HEK293 (cell line): ENCODE data around the gene DYNC1LI1.

Experiments used
- BCL11B ChIP-seq: fragments of 450-650 bp; formaldehyde crosslinking; IDR thresholded peaks from 2 replicates; pipeline ENCODE4 v1.5.1; 2016; ENCODE audit warnings: low read depth, missing biosample characterization, missing genetic modification characterization
- FEZF1 ChIP-seq: fragments of 450-650 bp; formaldehyde crosslinking; IDR thresholded peaks from 2 replicates; pipeline ENCODE4 v1.5.1; 2016; ENCODE audit warnings: missing biosample characterization, missing genetic modification characterization
- IKZF3 ChIP-seq: fragments of 450-650 bp; IDR thresholded peaks from 2 replicates; pipeline ENCODE4 v1.5.0; 2018; ENCODE audit warnings: missing biosample characterization, mild to moderate bottlenecking, missing genetic modification characterization, moderate library complexity
- MYNN ChIP-seq: fragments of 450-650 bp; formaldehyde crosslinking; IDR thresholded peaks from 2 replicates; pipeline ENCODE4 v1.5.1; 2016; ENCODE audit warnings: missing biosample characterization, missing genetic modification characterization, borderline replicate concordance
- YY2 ChIP-seq: fragments of 450-650 bp; formaldehyde crosslinking; IDR thresholded peaks from 2 replicates; pipeline ENCODE4 v1.5.1; 2016; ENCODE audit warnings: missing biosample characterization, missing genetic modification characterization
- ZBTB1 ChIP-seq: fragments of 450-650 bp; formaldehyde crosslinking; IDR thresholded peaks from 2 replicates; pipeline ENCODE4 v1.5.1; 2016; ENCODE audit warnings: missing biosample characterization, missing genetic modification characterization
- ZBTB21 ChIP-seq: fragments of 450-650 bp; formaldehyde crosslinking; IDR thresholded peaks from 2 replicates; pipeline ENCODE4 v1.5.1; 2017; ENCODE audit warnings: missing biosample characterization, missing genetic modification characterization
- ZBTB8A ChIP-seq: fragments of 450-650 bp; formaldehyde crosslinking; IDR thresholded peaks from 2 replicates; pipeline ENCODE4 v1.5.1; 2016; ENCODE audit warnings: missing biosample characterization, missing genetic modification characterization
- ZFP41 ChIP-seq: fragments of 450-650 bp; formaldehyde crosslinking; IDR thresholded peaks from 2 replicates; pipeline ENCODE4 v1.5.1; 2016; ENCODE audit warnings: missing biosample characterization, missing genetic modification characterization, borderline replicate concordance
- ZNF10 ChIP-seq: fragments of 450-650 bp; formaldehyde crosslinking; IDR thresholded peaks from 2 replicates; pipeline ENCODE4 v1.5.1; 2017; ENCODE audit warnings: missing biosample characterization, missing genetic modification characterization
- ZNF155 ChIP-seq: fragments of 450-650 bp; formaldehyde crosslinking; IDR thresholded peaks from 2 replicates; pipeline ENCODE4 v1.5.1; 2016; ENCODE audit warnings: missing biosample characterization, missing genetic modification characterization
- ZNF266 ChIP-seq: fragments of 450-650 bp; formaldehyde crosslinking; IDR thresholded peaks from 2 replicates; pipeline ENCODE4 v1.5.1; 2016; ENCODE audit warnings: missing biosample characterization, missing genetic modification characterization, low read depth
- ZNF311 ChIP-seq: fragments of 450-650 bp; formaldehyde crosslinking; IDR thresholded peaks from 2 replicates; pipeline ENCODE4 v1.5.1; 2017; ENCODE audit warnings: missing biosample characterization, missing genetic modification characterization, borderline replicate concordance
- ZNF341 ChIP-seq: fragments of 450-650 bp; formaldehyde crosslinking; IDR thresholded peaks from 2 replicates; pipeline ENCODE4; 2016; ENCODE audit warnings: low read depth, missing biosample characterization, missing genetic modification characterization
- ZNF404 ChIP-seq: fragments of 450-650 bp; formaldehyde crosslinking; IDR thresholded peaks from 2 replicates; pipeline ENCODE4 v1.5.1; 2017; ENCODE audit warnings: missing biosample characterization, missing genetic modification characterization
- ZNF473 ChIP-seq: fragments of 450-650 bp; formaldehyde crosslinking; IDR thresholded peaks from 2 replicates; pipeline ENCODE4 v1.5.1; 2017; ENCODE audit warnings: missing biosample characterization, missing genetic modification characterization
- ZNF561 ChIP-seq: fragments of 450-650 bp; IDR thresholded peaks from 2 replicates; pipeline ENCODE4 v1.5.1; 2018; ENCODE audit warnings: missing biosample characterization, missing genetic modification characterization, borderline replicate concordance
- ZNF623 ChIP-seq: fragments of 450-650 bp; formaldehyde crosslinking; IDR thresholded peaks from 2 replicates; pipeline ENCODE4 v1.5.1; 2016; ENCODE audit warnings: missing biosample characterization, missing genetic modification characterization
- ZNF660 ChIP-seq: fragments of 450-650 bp; IDR thresholded peaks from 2 replicates; pipeline ENCODE4 v1.5.1; 2018; ENCODE audit warnings: missing biosample characterization, mild to moderate bottlenecking, missing genetic modification characterization
- ZNF837 ChIP-seq: fragments of 450-650 bp; formaldehyde crosslinking; IDR thresholded peaks from 2 replicates; pipeline ENCODE4 v1.5.1; 2016; ENCODE audit warnings: missing biosample characterization, missing genetic modification characterization
- ZSCAN16 ChIP-seq: fragments of 450-650 bp; formaldehyde crosslinking; IDR thresholded peaks from 2 replicates; pipeline ENCODE4 v1.5.1; 2016; ENCODE audit warnings: missing biosample characterization, missing genetic modification characterization
- TF ChIP-seq, protein P1 (sequence below): fragments of 450-650 bp; formaldehyde crosslinking; IDR thresholded peaks from 2 replicates; pipeline ENCODE4 v1.5.1; 2016; ENCODE audit warnings: missing biosample characterization, missing genetic modification characterization
- TF ChIP-seq, protein P2 (sequence below): fragments of 450-650 bp; formaldehyde crosslinking; IDR thresholded peaks from 2 replicates; pipeline ENCODE4 v1.5.1; 2017; ENCODE audit warnings: missing biosample characterization, missing genetic modification characterization
- TF ChIP-seq, protein P3 (sequence below): fragments of 450-650 bp; formaldehyde crosslinking; IDR thresholded peaks from 2 replicates; pipeline ENCODE4 v1.5.1; 2016; ENCODE audit warnings: missing biosample characterization, missing genetic modification characterization
- TF ChIP-seq, protein P4 (sequence below): fragments of 450-650 bp; formaldehyde crosslinking; IDR thresholded peaks from 2 replicates; pipeline ENCODE4; 2016; ENCODE audit warnings: missing biosample characterization, missing genetic modification characterization
- TF ChIP-seq, protein P5 (sequence below): fragments of 450-650 bp; formaldehyde crosslinking; IDR thresholded peaks from 2 replicates; pipeline ENCODE4 v1.5.1; 2016; ENCODE audit warnings: missing biosample characterization, missing genetic modification characterization, borderline replicate concordance
- TF ChIP-seq, protein P6 (sequence below): fragments of 450-650 bp; formaldehyde crosslinking; IDR thresholded peaks from 2 replicates; pipeline ENCODE4 v1.5.1; 2017; ENCODE audit warnings: missing biosample characterization, mild to moderate bottlenecking, missing genetic modification characterization, moderate library complexity

DYNC1LI1 gene

DNA sequence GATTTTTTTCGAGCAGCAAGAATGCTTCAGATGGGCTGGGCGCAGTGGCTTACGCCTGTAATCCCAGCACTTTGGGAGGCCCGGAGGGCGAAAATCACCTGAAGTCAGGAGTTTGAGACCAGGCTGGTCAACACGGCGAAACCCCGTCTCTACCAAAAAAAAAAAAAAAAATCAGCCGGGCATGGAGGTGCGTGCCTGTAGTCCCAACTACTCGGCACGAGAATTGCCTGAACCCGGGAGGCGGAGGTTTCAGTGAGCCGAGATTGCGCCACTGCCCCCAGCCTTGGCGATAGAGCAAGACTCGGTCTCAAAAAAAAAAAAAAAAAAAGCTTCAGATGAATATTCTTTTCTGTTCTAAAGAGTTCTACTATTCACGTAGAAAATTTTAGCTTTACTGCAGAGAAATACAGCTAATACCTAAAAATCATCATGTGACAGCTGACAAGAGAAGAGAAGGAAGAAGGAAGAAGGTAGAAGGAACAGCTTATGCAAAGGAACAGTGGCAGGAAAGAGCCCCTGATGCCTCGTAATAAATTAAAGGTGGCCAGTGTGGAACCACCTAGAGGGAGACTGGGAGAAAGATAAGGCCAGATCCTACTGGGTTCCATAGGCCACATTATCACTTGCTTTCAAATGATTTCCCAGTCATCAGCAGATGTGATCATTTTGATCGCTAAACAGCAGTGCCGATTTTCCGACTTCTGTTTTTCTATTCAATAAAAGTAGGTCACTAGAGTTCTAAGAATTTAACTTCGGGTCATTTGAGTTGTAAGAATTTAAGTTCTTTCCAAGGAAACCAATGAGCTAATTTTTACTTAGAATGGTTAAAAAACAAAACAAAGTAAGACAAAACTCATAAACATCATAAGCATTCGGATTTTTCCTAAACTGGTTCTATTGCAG lies 69.5 kb downstream of the DYNC1LI1 start (continued):
- TF ChIP-seq BCL11B (tag by site-specific recombination) (no peak), ZNF473 (no peak), ZNF341 (tag by site-specific recombination) (peak; percentile 83), ZNF623 (peak; percentile 93), ZNF155 (tag by site-specific recombination) (no peak), ZFP41 (no peak), ZNF404 (tag by site-specific recombination) (no peak), MYNN (no peak), ZSCAN16 (tag by site-specific recombination) (no peak), ZNF561 (tag by site-specific recombination) (no peak), ZBTB21 (tag by site-specific recombination) (no peak), ZNF837 (tag by site-specific recombination) (no peak), YY2 (tag by site-specific recombination) (no peak), IKZF3 (0 out of 2 replicates have a peak, but pooled peaks have one; percentile 34), ZBTB1 (tag by site-specific recombination) (no peak), ZNF266 (tag by site-specific recombination) (no peak), ZNF311 (tag by site-specific recombination) (no peak), ZBTB8A (tag by site-specific recombination) (0 out of 2 replicates have a peak, but pooled peaks have one; percentile 8), ZNF660 (tag by site-specific recombination) (no peak), ZNF10 (no peak), FEZF1 (tag by site-specific recombination) (no peak)
- TF ChIP-seq, protein P1, sequence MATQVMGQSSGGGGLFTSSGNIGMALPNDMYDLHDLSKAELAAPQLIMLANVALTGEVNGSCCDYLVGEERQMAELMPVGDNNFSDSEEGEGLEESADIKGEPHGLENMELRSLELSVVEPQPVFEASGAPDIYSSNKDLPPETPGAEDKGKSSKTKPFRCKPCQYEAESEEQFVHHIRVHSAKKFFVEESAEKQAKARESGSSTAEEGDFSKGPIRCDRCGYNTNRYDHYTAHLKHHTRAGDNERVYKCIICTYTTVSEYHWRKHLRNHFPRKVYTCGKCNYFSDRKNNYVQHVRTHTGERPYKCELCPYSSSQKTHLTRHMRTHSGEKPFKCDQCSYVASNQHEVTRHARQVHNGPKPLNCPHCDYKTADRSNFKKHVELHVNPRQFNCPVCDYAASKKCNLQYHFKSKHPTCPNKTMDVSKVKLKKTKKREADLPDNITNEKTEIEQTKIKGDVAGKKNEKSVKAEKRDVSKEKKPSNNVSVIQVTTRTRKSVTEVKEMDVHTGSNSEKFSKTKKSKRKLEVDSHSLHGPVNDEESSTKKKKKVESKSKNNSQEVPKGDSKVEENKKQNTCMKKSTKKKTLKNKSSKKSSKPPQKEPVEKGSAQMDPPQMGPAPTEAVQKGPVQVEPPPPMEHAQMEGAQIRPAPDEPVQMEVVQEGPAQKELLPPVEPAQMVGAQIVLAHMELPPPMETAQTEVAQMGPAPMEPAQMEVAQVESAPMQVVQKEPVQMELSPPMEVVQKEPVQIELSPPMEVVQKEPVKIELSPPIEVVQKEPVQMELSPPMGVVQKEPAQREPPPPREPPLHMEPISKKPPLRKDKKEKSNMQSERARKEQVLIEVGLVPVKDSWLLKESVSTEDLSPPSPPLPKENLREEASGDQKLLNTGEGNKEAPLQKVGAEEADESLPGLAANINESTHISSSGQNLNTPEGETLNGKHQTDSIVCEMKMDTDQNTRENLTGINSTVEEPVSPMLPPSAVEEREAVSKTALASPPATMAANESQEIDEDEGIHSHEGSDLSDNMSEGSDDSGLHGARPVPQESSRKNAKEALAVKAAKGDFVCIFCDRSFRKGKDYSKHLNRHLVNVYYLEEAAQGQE (tag by site-specific recombination): no peak
- TF ChIP-seq, protein P2, sequence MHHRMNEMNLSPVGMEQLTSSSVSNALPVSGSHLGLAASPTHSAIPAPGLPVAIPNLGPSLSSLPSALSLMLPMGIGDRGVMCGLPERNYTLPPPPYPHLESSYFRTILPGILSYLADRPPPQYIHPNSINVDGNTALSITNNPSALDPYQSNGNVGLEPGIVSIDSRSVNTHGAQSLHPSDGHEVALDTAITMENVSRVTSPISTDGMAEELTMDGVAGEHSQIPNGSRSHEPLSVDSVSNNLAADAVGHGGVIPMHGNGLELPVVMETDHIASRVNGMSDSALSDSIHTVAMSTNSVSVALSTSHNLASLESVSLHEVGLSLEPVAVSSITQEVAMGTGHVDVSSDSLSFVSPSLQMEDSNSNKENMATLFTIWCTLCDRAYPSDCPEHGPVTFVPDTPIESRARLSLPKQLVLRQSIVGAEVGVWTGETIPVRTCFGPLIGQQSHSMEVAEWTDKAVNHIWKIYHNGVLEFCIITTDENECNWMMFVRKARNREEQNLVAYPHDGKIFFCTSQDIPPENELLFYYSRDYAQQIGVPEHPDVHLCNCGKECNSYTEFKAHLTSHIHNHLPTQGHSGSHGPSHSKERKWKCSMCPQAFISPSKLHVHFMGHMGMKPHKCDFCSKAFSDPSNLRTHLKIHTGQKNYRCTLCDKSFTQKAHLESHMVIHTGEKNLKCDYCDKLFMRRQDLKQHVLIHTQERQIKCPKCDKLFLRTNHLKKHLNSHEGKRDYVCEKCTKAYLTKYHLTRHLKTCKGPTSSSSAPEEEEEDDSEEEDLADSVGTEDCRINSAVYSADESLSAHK: no peak
- TF ChIP-seq, protein P3, sequence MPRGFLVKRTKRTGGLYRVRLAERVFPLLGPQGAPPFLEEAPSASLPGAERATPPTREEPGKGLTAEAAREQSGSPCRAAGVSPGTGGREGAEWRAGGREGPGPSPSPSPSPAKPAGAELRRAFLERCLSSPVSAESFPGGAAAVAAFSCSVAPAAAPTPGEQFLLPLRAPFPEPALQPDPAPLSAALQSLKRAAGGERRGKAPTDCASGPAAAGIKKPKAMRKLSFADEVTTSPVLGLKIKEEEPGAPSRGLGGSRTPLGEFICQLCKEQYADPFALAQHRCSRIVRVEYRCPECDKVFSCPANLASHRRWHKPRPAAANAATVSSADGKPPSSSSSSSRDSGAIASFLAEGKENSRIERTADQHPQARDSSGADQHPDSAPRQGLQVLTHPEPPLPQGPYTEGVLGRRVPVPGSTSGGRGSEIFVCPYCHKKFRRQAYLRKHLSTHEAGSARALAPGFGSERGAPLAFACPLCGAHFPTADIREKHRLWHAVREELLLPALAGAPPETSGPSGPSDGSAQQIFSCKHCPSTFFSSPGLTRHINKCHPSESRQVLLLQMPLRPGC (tag by site-specific recombination): no peak
- TF ChIP-seq, protein P4, sequence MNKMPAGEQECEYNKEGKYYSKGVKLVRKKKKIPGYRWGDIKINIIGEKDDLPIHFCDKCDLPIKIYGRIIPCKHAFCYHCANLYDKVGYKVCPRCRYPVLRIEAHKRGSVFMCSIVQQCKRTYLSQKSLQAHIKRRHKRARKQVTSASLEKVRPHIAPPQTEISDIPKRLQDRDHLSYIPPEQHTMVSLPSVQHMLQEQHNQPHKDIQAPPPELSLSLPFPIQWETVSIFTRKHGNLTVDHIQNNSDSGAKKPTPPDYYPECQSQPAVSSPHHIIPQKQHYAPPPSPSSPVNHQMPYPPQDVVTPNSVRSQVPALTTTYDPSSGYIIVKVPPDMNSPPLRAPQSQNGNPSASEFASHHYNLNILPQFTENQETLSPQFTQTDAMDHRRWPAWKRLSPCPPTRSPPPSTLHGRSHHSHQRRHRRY (tag by site-specific recombination): no peak
- TF ChIP-seq, protein P5, sequence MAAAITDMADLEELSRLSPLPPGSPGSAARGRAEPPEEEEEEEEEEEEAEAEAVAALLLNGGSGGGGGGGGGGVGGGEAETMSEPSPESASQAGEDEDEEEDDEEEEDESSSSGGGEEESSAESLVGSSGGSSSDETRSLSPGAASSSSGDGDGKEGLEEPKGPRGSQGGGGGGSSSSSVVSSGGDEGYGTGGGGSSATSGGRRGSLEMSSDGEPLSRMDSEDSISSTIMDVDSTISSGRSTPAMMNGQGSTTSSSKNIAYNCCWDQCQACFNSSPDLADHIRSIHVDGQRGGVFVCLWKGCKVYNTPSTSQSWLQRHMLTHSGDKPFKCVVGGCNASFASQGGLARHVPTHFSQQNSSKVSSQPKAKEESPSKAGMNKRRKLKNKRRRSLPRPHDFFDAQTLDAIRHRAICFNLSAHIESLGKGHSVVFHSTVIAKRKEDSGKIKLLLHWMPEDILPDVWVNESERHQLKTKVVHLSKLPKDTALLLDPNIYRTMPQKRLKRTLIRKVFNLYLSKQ (tag by site-specific recombination): no peak
- TF ChIP-seq, protein P6, sequence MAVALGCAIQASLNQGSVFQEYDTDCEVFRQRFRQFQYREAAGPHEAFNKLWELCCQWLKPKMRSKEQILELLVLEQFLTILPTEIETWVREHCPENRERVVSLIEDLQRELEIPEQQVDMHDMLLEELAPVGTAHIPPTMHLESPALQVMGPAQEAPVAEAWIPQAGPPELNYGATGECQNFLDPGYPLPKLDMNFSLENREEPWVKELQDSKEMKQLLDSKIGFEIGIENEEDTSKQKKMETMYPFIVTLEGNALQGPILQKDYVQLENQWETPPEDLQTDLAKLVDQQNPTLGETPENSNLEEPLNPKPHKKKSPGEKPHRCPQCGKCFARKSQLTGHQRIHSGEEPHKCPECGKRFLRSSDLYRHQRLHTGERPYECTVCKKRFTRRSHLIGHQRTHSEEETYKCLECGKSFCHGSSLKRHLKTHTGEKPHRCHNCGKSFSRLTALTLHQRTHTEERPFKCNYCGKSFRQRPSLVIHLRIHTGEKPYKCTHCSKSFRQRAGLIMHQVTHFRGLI (tag by site-specific recombination): no peak
